ENCODE data around the gene SLC2A13.
"Not testable (repeated sequence)": the region's sequence is repeated elsewhere in the genome, so short reads cannot be mapped to it uniquely, and the experiment has no call there.

Gene SLC2A13

GRCh38 chr12:39923364-39923763 is 182.5 kb downstream of the SLC2A13 start:
- no peak for DNase-seq (ENCODE audit: low spot score)

GRCh38 chr12:39922598-39922997 is 183.3 kb downstream of the SLC2A13 start:
- not testable (repeated sequence) for DNase-seq (ENCODE audit: low spot score)

GRCh38 chr12:39920647-39921046 is 185.2 kb downstream of the SLC2A13 start:
- no peak for DNase-seq (ENCODE audit: low spot score)

- no peak for DNase-seq (ENCODE audit: low spot score)
Measured at GRCh38 chr12:39920222-39920621, 185.7 kb downstream of the SLC2A13 start.

- DNase-seq (ENCODE audit: low spot score), result no peak
Measured at GRCh38 chr12:39919790-39920189, 186.1 kb downstream of the SLC2A13 start.

- no peak for DNase-seq (ENCODE audit: low spot score)
Measured at GRCh38 chr12:39915249-39915648, 190.6 kb downstream of the SLC2A13 start.

GRCh38 chr12:39912211-39912980 is 193.5 kb downstream of the SLC2A13 start:
- DNase-seq (ENCODE audit: low spot score), result no peak

GRCh38 chr12:39906237-39906636 is 199.6 kb downstream of the SLC2A13 start:
- DNase-seq (ENCODE audit: low spot score), result no peak

GRCh38 chr12:39905152-39905551 is 200.7 kb downstream of the SLC2A13 start:
- no peak for DNase-seq (ENCODE audit: low spot score)

- DNase-seq (ENCODE audit: low spot score), result no peak
Measured at GRCh38 chr12:39902821-39903220, 203.1 kb downstream of the SLC2A13 start.

GRCh38 chr12:39897315-39897714 is 208.6 kb downstream of the SLC2A13 start:
- DNase-seq (ENCODE audit: low spot score), result no peak

GRCh38 chr12:39893388-39893787 is 212.5 kb downstream of the SLC2A13 start:
- not testable (repeated sequence) for DNase-seq (ENCODE audit: low spot score)

- DNase-seq (ENCODE audit: low spot score), result no peak
Measured at GRCh38 chr12:39892146-39892545, 213.7 kb downstream of the SLC2A13 start.

- no peak for DNase-seq (ENCODE audit: low spot score)
Measured at GRCh38 chr12:39887856-39888255, 218.0 kb downstream of the SLC2A13 start.

GRCh38 chr12:39886106-39886505 is 219.8 kb downstream of the SLC2A13 start:
- DNase-seq (ENCODE audit: low spot score), result no peak

- no peak for DNase-seq (ENCODE audit: low spot score)
Measured at GRCh38 chr12:39884616-39885125, 221.2 kb downstream of the SLC2A13 start.

GRCh38 chr12:39883411-39883810 is 222.5 kb downstream of the SLC2A13 start:
- DNase-seq (ENCODE audit: low spot score), result no peak

- DNase-seq (ENCODE audit: low spot score), result no peak
Measured at GRCh38 chr12:39878753-39879152, 227.1 kb downstream of the SLC2A13 start.

- no peak for DNase-seq (ENCODE audit: low spot score)
Measured at GRCh38 chr12:39875721-39876120, 230.2 kb downstream of the SLC2A13 start.

GRCh38 chr12:39874785-39875184 is 231.1 kb downstream of the SLC2A13 start:
- DNase-seq (ENCODE audit: low spot score), result no peak

- no peak for DNase-seq (ENCODE audit: low spot score)
Measured at GRCh38 chr12:39873065-39873464, 232.8 kb downstream of the SLC2A13 start.

- DNase-seq (ENCODE audit: low spot score), result no peak
Measured at GRCh38 chr12:39872425-39872824, 233.5 kb downstream of the SLC2A13 start.

GRCh38 chr12:39868328-39868725 is 237.6 kb downstream of the SLC2A13 start:
- DNase-seq (ENCODE audit: low spot score), result no peak
